HG03196 (cell line): ENCODE results near the gene ALDH2.
"Not testable (repeated sequence)": the region's sequence is repeated elsewhere in the genome, so short reads cannot be mapped to it uniquely, and the experiment has no call there.

Experiments
- ATAC-seq: cut with Tn5 transposase; IDR thresholded peaks from one replicate; pipeline ENCODE4 v1.9.1; 2021; ENCODE audit not compliant: unreplicated experiment

The ALDH2 gene

GRCh38 chr12:111766608-111767361 lies at the start of gene ALDH2:
Gene ALDH2, plus strand, starts transcription at chr12:111766933. Its CDS starts 50 bp downstream, at chr12:111766983.
- no peak for ATAC-seq

- not testable (repeated sequence) for ATAC-seq
Measured at GRCh38 chr12:111719316-111719715, 47.4 kb upstream of the ALDH2 start.

GRCh38 chr12:111720457-111720856 lies 46.3 kb upstream of the ALDH2 start:
- no peak for ATAC-seq

- not testable (repeated sequence) for ATAC-seq
Measured at GRCh38 chr12:111723646-111724360, 42.9 kb upstream of the ALDH2 start.

GRCh38 chr12:111728795-111729194 lies 37.9 kb upstream of the ALDH2 start:
- ATAC-seq: no peak

- ATAC-seq: no peak
Measured at GRCh38 chr12:111730420-111730819, 36.3 kb upstream of the ALDH2 start.

- ATAC-seq: no peak
Measured at GRCh38 chr12:111732786-111733185, 33.9 kb upstream of the ALDH2 start.

- no peak for ATAC-seq
Measured at GRCh38 chr12:111733340-111733915, 33.3 kb upstream of the ALDH2 start.

- ATAC-seq: not testable (repeated sequence)
Measured at GRCh38 chr12:111739524-111739923, 27.2 kb upstream of the ALDH2 start.

GRCh38 chr12:111741235-111741812 lies 25.4 kb upstream of the ALDH2 start:
- no peak for ATAC-seq

GRCh38 chr12:111745211-111745610 lies 21.5 kb upstream of the ALDH2 start:
- ATAC-seq: no peak

GRCh38 chr12:111747333-111747732 lies 19.4 kb upstream of the ALDH2 start:
- no peak for ATAC-seq

- ATAC-seq: no peak
Measured at GRCh38 chr12:111748151-111748672, 18.5 kb upstream of the ALDH2 start.

GRCh38 chr12:111748867-111749266 lies 17.9 kb upstream of the ALDH2 start:
- no peak for ATAC-seq

GRCh38 chr12:111749391-111749790 lies 17.3 kb upstream of the ALDH2 start:
- ATAC-seq: no peak

GRCh38 chr12:111753144-111753881 lies 13.4 kb upstream of the ALDH2 start:
- no peak for ATAC-seq

- no peak for ATAC-seq
Measured at GRCh38 chr12:111754671-111755070, 12.1 kb upstream of the ALDH2 start.

GRCh38 chr12:111756196-111756595 lies 10.5 kb upstream of the ALDH2 start:
- no peak for ATAC-seq

- ATAC-seq: no peak
Measured at GRCh38 chr12:111756681-111757080, 10.1 kb upstream of the ALDH2 start.

- no peak for ATAC-seq
Measured at GRCh38 chr12:111757361-111758119, 9.2 kb upstream of the ALDH2 start.
